Measurements from ENCODE around the gene APOBEC3C. TPM values are rescaled to one million over a fixed set of nuclear protein-coding genes. Genes with fewer than 3 reads are reported as not detected.
"Not testable (repeated sequence)": the region's sequence is repeated elsewhere in the genome, so short reads cannot be mapped to it uniquely, and the experiment has no call there.

Gene APOBEC3C
- total and polyA plus RNA-seq, 2 experiments from 2014 or later = 7.0 to 49.2 TPM

DNA sequence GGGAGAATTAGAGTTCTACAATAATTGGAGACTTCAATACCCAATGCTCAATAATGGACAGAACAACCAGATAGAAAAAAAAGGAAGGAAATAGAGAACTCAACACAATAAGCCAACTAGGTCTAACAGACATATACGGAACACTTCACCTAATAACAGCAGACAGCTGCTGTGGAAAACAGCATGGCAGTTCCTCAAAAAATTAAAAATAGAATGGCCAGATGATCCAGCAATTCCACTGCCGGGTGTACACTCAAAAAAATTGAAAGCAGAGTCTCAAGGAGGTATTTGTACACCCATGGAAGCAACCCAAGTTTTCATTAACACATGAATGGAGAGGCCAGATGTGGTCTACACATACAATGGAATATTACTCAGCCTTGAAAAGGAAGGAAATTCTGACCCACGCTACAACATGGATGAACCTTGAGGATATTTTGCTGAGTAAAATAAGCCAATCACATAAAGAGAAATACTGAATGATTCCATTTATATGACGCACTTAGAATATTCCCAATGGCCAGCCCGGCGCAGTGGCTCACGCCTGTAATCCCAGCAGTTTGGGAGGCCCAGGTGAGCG lies 5.7 kb upstream of the APOBEC3C start:
- not testable (repeated sequence) for H3K36me3 Mint-ChIP-seq (ENCODE audit: low read depth); H3K4me2 ChIP-seq; DNase-seq (ENCODE audit: low spot score); H3K9me2 ChIP-seq (ENCODE audit: insufficient read depth); H3K79me2 ChIP-seq (replicated peaks; ENCODE audit: insufficient read depth); H3K27ac ChIP-seq (ENCODE audit: low read depth); H3K4me3 Mint-ChIP-seq; H3K9me3 Mint-ChIP-seq; H3K36me3 ChIP-seq (ENCODE audit: insufficient read depth); H2AFZ ChIP-seq; H3K4me3 ChIP-seq; H3K27me3 ChIP-seq (ENCODE audit: insufficient read depth); H3K4me1 ChIP-seq (ENCODE audit: insufficient read depth); H3K27ac Mint-ChIP-seq; H4K20me1 ChIP-seq (replicated peaks; ENCODE audit: insufficient read depth); ATAC-seq; H3K4me1 Mint-ChIP-seq; H3F3A ChIP-seq (replicated peaks; ENCODE audit: low read depth)
- peaks cover 14% of the 10 kb centered on the region for H3K27me3 Mint-ChIP-seq (ENCODE audit: insufficient read depth, low read depth, poor library complexity)

DNA sequence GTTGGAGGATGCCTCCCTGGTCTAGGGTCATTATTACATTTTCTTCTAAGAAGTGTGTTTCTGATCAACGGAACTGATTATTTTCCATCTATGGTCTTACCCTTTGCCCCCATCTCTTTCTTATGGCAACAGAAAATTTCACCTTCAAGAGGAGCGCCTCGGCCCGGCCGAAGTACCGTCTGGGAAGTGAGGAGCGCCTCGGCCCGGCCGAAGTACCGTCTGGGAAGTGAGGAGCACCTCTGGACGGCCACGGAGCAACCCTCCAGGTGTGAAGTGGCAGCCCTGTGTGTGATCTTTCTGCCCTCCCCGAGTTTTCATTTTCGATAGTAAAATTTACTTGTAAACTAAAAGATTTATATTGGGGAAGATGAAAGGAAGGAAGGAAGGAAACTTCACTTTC lies 3.1 kb upstream of the APOBEC3C start:
- no peaks in the 10 kb centered on the region for H3K79me2 ChIP-seq (replicated peaks; ENCODE audit: insufficient read depth)
- Mint-ChIP-seq H3K4me1 (peaks cover 22% of the 10 kb centered on the region), H3K27ac (no peak overlapping the region), H3K4me3 (no peak overlapping the region), H3K36me3 (ENCODE audit: low read depth) (no peaks in the 10 kb centered on the region), H3K9me3 (no peaks in the 10 kb centered on the region), H3K27me3 (ENCODE audit: insufficient read depth, low read depth, poor library complexity) (peaks cover 13% of the 10 kb centered on the region)
- no peak overlapping the region for H3K27ac ChIP-seq (ENCODE audit: low read depth)
- peaks cover 5% of the 10 kb centered on the region; the same call in 1 of the 2 replicates for H3F3A ChIP-seq (replicated peaks; ENCODE audit: low read depth)
- ATAC-seq (no peak), DNase-seq (ENCODE audit: low spot score) (no peak)
- H3K27me3 ChIP-seq (ENCODE audit: insufficient read depth) = no peaks in the 10 kb centered on the region
- H4K20me1 ChIP-seq (replicated peaks; ENCODE audit: insufficient read depth) = no peaks in the 10 kb centered on the region
- H3K4me2 ChIP-seq = no peak overlapping the region
- no peak overlapping the region for H3K4me3 ChIP-seq
- H3K36me3 ChIP-seq (ENCODE audit: insufficient read depth) = no peaks in the 10 kb centered on the region
- H3K9me2 ChIP-seq (ENCODE audit: insufficient read depth) = no peaks in the 10 kb centered on the region
- H3K4me1 ChIP-seq (ENCODE audit: insufficient read depth) = peaks cover 18% of the 10 kb centered on the region
- H2AFZ ChIP-seq = 0 out of 2 replicates have a peak overlapping the region, but pooled peaks have one; percentile 18
- TF ChIP-seq, protein P1, sequence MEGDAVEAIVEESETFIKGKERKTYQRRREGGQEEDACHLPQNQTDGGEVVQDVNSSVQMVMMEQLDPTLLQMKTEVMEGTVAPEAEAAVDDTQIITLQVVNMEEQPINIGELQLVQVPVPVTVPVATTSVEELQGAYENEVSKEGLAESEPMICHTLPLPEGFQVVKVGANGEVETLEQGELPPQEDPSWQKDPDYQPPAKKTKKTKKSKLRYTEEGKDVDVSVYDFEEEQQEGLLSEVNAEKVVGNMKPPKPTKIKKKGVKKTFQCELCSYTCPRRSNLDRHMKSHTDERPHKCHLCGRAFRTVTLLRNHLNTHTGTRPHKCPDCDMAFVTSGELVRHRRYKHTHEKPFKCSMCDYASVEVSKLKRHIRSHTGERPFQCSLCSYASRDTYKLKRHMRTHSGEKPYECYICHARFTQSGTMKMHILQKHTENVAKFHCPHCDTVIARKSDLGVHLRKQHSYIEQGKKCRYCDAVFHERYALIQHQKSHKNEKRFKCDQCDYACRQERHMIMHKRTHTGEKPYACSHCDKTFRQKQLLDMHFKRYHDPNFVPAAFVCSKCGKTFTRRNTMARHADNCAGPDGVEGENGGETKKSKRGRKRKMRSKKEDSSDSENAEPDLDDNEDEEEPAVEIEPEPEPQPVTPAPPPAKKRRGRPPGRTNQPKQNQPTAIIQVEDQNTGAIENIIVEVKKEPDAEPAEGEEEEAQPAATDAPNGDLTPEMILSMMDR (conservative IDR thresholded peaks at IDR 0.05; ENCODE audit: low read depth in 2 of 2) = no peak
- TF ChIP-seq, protein P2, sequence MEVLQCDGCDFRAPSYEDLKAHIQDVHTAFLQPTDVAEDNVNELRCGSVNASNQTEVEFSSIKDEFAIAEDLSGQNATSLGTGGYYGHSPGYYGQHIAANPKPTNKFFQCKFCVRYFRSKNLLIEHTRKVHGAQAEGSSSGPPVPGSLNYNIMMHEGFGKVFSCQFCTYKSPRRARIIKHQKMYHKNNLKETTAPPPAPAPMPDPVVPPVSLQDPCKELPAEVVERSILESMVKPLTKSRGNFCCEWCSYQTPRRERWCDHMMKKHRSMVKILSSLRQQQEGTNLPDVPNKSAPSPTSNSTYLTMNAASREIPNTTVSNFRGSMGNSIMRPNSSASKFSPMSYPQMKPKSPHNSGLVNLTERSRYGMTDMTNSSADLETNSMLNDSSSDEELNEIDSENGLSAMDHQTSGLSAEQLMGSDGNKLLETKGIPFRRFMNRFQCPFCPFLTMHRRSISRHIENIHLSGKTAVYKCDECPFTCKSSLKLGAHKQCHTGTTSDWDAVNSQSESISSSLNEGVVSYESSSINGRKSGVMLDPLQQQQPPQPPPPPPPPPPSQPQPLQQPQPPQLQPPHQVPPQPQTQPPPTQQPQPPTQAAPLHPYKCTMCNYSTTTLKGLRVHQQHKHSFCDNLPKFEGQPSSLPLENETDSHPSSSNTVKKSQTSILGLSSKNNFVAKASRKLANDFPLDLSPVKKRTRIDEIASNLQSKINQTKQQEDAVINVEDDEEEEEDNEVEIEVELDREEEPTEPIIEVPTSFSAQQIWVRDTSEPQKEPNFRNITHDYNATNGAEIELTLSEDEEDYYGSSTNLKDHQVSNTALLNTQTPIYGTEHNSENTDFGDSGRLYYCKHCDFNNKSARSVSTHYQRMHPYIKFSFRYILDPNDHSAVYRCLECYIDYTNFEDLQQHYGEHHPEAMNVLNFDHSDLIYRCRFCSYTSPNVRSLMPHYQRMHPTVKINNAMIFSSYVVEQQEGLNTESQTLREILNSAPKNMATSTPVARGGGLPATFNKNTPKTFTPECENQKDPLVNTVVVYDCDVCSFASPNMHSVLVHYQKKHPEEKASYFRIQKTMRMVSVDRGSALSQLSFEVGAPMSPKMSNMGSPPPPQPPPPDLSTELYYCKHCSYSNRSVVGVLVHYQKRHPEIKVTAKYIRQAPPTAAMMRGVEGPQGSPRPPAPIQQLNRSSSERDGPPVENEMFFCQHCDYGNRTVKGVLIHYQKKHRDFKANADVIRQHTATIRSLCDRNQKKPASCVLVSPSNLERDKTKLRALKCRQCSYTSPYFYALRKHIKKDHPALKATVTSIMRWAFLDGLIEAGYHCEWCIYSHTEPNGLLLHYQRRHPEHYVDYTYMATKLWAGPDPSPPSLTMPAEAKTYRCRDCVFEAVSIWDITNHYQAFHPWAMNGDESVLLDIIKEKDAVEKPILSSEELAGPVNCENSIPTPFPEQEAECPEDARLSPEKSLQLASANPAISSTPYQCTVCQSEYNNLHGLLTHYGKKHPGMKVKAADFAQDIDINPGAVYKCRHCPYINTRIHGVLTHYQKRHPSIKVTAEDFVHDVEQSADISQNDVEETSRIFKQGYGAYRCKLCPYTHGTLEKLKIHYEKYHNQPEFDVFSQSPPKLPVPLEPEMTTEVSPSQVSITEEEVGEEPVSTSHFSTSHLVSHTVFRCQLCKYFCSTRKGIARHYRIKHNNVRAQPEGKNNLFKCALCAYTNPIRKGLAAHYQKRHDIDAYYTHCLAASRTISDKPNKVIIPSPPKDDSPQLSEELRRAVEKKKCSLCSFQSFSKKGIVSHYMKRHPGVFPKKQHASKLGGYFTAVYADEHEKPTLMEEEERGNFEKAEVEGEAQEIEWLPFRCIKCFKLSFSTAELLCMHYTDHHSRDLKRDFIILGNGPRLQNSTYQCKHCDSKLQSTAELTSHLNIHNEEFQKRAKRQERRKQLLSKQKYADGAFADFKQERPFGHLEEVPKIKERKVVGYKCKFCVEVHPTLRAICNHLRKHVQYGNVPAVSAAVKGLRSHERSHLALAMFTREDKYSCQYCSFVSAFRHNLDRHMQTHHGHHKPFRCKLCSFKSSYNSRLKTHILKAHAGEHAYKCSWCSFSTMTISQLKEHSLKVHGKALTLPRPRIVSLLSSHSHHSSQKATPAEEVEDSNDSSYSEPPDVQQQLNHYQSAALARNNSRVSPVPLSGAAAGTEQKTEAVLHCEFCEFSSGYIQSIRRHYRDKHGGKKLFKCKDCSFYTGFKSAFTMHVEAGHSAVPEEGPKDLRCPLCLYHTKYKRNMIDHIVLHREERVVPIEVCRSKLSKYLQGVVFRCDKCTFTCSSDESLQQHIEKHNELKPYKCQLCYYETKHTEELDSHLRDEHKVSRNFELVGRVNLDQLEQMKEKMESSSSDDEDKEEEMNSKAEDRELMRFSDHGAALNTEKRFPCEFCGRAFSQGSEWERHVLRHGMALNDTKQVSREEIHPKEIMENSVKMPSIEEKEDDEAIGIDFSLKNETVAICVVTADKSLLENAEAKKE (CRISPR knock-in tag; IDR thresholded peaks at IDR 0.05) = no peak
- TF ChIP-seq, protein P3, sequence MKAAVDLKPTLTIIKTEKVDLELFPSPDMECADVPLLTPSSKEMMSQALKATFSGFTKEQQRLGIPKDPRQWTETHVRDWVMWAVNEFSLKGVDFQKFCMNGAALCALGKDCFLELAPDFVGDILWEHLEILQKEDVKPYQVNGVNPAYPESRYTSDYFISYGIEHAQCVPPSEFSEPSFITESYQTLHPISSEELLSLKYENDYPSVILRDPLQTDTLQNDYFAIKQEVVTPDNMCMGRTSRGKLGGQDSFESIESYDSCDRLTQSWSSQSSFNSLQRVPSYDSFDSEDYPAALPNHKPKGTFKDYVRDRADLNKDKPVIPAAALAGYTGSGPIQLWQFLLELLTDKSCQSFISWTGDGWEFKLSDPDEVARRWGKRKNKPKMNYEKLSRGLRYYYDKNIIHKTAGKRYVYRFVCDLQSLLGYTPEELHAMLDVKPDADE (IDR thresholded peaks at IDR 0.05) = no peak
- no peak for TF ChIP-seq EZH2 (IDR thresholded peaks at IDR 0.05; ENCODE audit: low read depth, unreplicated experiment)
- TF ChIP-seq POLR2AphosphoS5 (IDR thresholded peaks at IDR 0.05; ENCODE audit: low read depth) = no peak
- TF ChIP-seq, protein P4, sequence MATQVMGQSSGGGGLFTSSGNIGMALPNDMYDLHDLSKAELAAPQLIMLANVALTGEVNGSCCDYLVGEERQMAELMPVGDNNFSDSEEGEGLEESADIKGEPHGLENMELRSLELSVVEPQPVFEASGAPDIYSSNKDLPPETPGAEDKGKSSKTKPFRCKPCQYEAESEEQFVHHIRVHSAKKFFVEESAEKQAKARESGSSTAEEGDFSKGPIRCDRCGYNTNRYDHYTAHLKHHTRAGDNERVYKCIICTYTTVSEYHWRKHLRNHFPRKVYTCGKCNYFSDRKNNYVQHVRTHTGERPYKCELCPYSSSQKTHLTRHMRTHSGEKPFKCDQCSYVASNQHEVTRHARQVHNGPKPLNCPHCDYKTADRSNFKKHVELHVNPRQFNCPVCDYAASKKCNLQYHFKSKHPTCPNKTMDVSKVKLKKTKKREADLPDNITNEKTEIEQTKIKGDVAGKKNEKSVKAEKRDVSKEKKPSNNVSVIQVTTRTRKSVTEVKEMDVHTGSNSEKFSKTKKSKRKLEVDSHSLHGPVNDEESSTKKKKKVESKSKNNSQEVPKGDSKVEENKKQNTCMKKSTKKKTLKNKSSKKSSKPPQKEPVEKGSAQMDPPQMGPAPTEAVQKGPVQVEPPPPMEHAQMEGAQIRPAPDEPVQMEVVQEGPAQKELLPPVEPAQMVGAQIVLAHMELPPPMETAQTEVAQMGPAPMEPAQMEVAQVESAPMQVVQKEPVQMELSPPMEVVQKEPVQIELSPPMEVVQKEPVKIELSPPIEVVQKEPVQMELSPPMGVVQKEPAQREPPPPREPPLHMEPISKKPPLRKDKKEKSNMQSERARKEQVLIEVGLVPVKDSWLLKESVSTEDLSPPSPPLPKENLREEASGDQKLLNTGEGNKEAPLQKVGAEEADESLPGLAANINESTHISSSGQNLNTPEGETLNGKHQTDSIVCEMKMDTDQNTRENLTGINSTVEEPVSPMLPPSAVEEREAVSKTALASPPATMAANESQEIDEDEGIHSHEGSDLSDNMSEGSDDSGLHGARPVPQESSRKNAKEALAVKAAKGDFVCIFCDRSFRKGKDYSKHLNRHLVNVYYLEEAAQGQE (IDR thresholded peaks at IDR 0.05; ENCODE audit: unreplicated experiment) = no peak
- no peak for TF ChIP-seq JUNB (IDR thresholded peaks at IDR 0.05; ENCODE audit: unreplicated experiment)
- TF ChIP-seq ZNF114 (CRISPR knock-in tag; IDR thresholded peaks at IDR 0.05) = no peak
- no peak for TF ChIP-seq CREB1 (CRISPR knock-in tag; IDR thresholded peaks at IDR 0.05; ENCODE audit: low read depth)

Data from GM23338 (cell line).